Dermis microvascular lymphatic vessel endothelial cell (primary cell): Measurements from ENCODE around the gene CENPA. TPM values are rescaled to one million over a fixed set of nuclear protein-coding genes. Genes with fewer than 3 reads are reported as not detected.

Experiments used
- DNase-seq, 2 donors: peaks; one replicate each; pipeline versions ENCODE4 v3.0.0 to v3.0.0-alpha.2; 2010; ENCODE audit warnings: low read depth in 2 of 2
- total RNA-seq: library from RNA; depleted of rRNA; stranded (reverse); fragments of >200 nt; gene quantifications from 2 replicates; pipeline ENCODE4 v1.2.1, GENCODE V29; 2014

The CENPA gene
- total RNA-seq, 1 donor from 2014 or later, result 17.1 TPM

DNA sequence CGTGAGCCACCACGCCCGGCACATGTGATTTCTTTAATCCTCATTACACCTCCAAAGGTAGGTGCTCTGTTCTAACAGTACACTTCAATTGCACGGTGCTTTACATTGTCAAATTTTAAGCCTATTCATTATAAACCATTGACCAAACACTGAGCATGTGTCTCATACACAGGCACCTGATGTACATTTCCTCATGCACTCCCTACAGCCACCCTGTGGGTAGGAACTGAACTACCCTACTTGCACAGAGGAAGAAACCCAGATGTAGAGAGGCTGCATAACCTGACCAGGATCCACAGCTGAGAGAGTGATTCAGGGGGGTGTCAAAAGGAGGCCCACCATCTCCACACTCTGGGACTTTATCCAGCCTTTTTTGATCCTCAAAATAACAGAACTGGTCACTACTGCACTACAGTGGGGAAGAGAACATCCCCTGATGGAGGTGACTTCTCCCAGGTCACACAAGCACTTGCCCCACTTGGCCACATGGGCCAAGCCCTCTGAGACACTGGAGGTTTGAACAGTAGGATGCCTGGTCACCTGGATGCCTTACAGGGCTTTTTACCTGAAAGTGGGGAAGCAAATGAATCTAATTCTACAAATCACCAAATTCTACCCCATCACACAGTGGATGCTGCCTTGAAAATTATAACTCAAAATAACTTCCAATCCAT is 55.2 kb downstream of the CENPA start:
- DNase-seq, result no peak

- no peak for DNase-seq
Observed at GRCh38 chr2:26843041-26843440, 57.2 kb downstream of the CENPA start.

Other genes starting within 250 kb of the CENPA start
- gene CIB4, start 144.7 kb upstream of the CENPA start, total RNA-seq, result not detected in 2 replicates
- gene KCNK3, start 93.3 kb upstream of the CENPA start, total RNA-seq, result not detected in 2 replicates
- 28.6 and 57.0 TPM in 2 replicates for gene SLC35F6, start 21.8 kb upstream of the CENPA start, total RNA-seq
- under 0.01 TPM in 1 of 2 replicates, not detected in the other for gene DPYSL5, start 62.1 kb downstream of the CENPA start, total RNA-seq
- gene MAPRE3, start 184.6 kb downstream of the CENPA start, total RNA-seq, result 0.64 and 2.0 TPM in 2 replicates
- gene TMEM214, start 246.9 kb downstream of the CENPA start, total RNA-seq, result 14.4 and 28.3 TPM in 2 replicates